Raji (cell line): ENCODE data around the gene AP3M1.
A peak's percentile ranks its signal among the peaks of the same experiment; 100 is the strongest.

Experiments
- POLR2A ChIP-seq: IDR thresholded peaks from 2 replicates; pipeline ENCODE4 v1.6.1; 2011; ENCODE audit warnings: low read depth, low read length, control low read depth; ENCODE audit not compliant: insufficient read depth

AP3M1 gene

GRCh38 chr10:74150204-74150989 lies at the start of gene AP3M1:
Gene AP3M1, minus strand, starts transcription at chr10:74150828. Its CDS starts 12,449 bp downstream, at chr10:74138379.
- TF ChIP-seq POLR2A = no peak

- no peak for TF ChIP-seq POLR2A
Measured at GRCh38 chr10:74199315-74199714, 48.7 kb upstream of the AP3M1 start.

DNA sequence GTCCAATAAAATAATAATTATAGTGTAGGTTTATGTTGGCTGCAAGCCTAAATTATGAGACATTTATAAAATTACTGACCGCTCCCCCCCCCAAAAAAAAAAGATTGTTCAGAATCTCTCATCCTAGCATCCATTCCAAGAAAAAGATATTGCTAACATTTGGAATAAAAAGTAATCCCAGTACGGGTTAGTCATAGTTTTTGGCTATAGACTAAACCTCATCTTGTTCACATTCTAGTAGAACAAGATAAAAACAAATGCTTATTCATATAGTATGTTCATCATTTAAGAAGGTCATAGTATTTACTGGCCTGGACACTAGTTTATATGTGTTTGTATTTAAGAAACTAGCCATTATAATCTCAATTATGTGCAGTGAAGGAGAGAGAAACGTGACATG lies 44.4 kb upstream of the AP3M1 start:
- TF ChIP-seq POLR2A = no peak

- no peak for TF ChIP-seq POLR2A
Measured at GRCh38 chr10:74194545-74194944, 43.9 kb upstream of the AP3M1 start.

DNA sequence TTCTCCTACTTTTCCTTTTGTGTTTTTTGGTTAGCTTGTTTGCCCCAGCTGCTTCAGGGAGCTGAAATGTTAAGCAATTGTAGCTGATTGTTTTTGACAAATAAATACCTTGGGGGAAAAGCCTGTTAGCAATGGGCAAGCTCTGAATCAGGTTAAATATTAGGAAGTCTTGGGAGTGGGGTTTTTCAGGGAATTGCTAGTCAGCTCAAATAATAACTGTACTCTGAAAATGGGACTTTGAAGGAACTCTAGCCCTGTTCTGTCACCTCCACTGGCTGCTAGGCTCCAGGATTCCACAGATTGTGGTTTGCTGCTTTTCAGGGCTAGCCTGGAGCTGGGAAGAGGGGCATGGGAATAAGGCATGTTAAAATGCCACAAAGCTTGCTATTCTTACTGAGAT lies 39.9 kb upstream of the AP3M1 start:
- no peak for TF ChIP-seq POLR2A

GRCh38 chr10:74189999-74190421 lies 39.4 kb upstream of the AP3M1 start:
- TF ChIP-seq POLR2A = no peak

- TF ChIP-seq POLR2A = no peak
Measured at GRCh38 chr10:74187237-74187636, 36.6 kb upstream of the AP3M1 start.

DNA sequence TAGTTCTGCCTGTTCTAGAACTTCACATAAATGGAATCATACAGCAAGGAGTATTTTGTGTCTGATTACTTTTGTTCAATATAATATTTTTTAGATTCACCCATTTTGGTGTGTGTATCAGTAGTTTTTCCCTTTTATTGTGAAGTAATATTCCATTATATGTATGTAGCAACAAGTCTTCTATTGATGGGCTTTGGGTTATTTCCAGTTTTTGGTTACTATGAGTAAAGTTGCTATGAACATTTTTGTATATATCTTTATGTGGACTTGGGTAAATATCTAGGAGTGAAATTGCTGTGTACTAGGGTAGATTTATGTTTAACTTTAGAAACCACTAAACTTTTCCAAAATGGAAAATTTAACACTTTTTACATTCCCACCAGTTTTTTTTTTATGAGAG lies 36.0 kb upstream of the AP3M1 start:
- TF ChIP-seq POLR2A = no peak

GRCh38 chr10:74179111-74179710 lies 28.6 kb upstream of the AP3M1 start:
- no peak for TF ChIP-seq POLR2A

GRCh38 chr10:74178042-74178791 lies 27.6 kb upstream of the AP3M1 start:
- TF ChIP-seq POLR2A = no peak

- no peak for TF ChIP-seq POLR2A
Measured at GRCh38 chr10:74177140-74177677, 26.6 kb upstream of the AP3M1 start.

DNA sequence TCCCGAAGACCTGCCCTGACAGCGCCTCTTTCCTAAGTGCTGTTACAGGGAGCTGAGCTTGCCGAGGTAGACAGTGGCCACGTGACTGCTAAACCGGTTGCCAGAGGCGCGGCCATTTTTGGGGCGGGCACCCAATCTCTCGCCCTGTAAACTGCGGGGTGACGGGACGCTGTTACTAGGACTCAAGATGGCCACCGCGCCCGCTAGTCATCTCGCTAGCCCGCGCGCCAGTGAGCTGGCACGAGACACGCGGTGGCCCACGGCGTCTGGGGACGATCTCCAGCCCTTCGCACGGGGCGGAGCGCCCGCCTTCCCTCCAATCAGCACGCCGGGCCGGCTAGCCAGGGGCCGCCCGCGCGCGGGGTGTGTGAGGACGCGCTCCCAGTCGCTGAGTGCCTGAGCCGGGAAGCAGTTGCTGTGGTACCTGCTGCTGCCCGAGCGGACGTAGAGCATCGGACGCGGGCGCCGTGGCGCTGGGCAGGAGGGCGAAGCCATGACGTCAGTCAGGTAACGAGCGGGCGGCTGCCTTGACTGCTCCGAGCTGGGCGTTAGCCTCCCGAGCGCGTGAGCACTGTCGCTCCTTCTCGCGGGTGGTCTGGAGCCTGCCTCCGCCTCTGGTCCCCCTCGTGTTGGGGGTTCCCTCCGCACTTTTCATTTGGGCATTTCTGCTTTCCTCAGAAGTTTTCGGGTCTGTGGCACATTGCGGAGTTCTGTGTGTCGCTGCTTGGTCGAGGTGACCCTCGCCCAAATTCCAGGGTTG lies 25.9 kb upstream of the AP3M1 start:
- peak; percentile 96 for TF ChIP-seq POLR2A

- TF ChIP-seq POLR2A = no peak
Measured at GRCh38 chr10:74175510-74176379, 25.1 kb upstream of the AP3M1 start.

DNA sequence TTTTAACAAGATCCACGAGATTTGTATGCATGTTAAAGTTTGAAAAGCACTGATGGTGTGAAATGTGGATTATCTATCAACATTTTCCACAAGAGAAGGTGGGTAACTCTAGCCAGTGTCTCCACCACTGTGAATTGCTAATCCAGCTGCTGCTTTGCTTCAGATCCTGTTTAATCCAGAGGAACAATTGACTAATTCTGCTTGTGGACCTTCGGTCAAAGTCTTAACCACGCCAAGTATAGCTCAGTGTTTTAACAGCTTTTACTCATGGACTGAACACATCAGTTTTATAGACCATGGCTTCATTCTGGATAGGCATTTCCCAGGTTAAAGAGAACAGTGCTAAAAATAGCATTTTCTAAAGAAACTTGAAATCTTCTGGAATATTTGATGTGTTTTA lies 23.9 kb upstream of the AP3M1 start:
- no peak for TF ChIP-seq POLR2A
